ENCODE data around the gene KIAA0825. TPM values are rescaled to one million over a fixed set of nuclear protein-coding genes. Genes with fewer than 3 reads are reported as not detected.

Gene KIAA0825
- total RNA-seq, 1 donor from 2014 or later = 5.0 TPM

GRCh38 chr5:94239266-94239665 is 379.1 kb downstream of the KIAA0825 start:
- Mint-ChIP-seq H3K27me3 (ENCODE audit: unreplicated experiment) (no peaks in the 10 kb centered on the region), H3K4me1 (ENCODE audit: unreplicated experiment) (peaks cover 8% of the 10 kb centered on the region), H3K9me3 (ENCODE audit: unreplicated experiment) (peaks cover 15% of the 10 kb centered on the region), H3K36me3 (ENCODE audit: unreplicated experiment) (no peaks in the 10 kb centered on the region), H3K4me3 (ENCODE audit: unreplicated experiment) (no peak overlapping the region), H3K27ac (ENCODE audit: unreplicated experiment) (no peak overlapping the region)
- DNase-seq (ENCODE audit: extremely low spot score, unreplicated experiment) = no peak
- TF ChIP-seq, protein P1, sequence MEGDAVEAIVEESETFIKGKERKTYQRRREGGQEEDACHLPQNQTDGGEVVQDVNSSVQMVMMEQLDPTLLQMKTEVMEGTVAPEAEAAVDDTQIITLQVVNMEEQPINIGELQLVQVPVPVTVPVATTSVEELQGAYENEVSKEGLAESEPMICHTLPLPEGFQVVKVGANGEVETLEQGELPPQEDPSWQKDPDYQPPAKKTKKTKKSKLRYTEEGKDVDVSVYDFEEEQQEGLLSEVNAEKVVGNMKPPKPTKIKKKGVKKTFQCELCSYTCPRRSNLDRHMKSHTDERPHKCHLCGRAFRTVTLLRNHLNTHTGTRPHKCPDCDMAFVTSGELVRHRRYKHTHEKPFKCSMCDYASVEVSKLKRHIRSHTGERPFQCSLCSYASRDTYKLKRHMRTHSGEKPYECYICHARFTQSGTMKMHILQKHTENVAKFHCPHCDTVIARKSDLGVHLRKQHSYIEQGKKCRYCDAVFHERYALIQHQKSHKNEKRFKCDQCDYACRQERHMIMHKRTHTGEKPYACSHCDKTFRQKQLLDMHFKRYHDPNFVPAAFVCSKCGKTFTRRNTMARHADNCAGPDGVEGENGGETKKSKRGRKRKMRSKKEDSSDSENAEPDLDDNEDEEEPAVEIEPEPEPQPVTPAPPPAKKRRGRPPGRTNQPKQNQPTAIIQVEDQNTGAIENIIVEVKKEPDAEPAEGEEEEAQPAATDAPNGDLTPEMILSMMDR (IDR thresholded peaks at IDR 0.05) = no peak

DNA sequence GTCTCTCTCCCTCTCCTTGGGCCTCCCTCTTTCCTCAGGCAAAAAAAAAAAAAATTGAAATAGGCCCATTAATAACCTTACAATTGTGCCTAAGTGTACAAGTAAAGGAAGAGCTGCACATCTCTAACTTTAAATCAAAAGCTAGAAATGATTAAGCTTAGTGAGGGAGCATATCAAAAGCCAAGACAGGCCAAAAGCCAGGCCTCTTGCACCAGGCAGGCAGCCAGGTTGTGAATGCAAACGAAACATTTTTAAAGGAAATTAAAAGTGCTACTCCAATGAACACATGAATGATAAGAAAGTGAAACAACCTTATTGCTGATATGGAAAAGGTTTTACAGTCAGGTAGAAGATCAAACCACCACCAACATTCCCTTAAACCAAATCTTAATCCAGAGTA is 383.4 kb downstream of the KIAA0825 start:
- H3K4me1 Mint-ChIP-seq (ENCODE audit: unreplicated experiment) = no peaks in the 10 kb centered on the region
- no peak for DNase-seq (ENCODE audit: extremely low spot score, unreplicated experiment)
- H3K27ac Mint-ChIP-seq (ENCODE audit: unreplicated experiment) = no peak overlapping the region
- H3K9me3 Mint-ChIP-seq (ENCODE audit: unreplicated experiment) = peaks cover 18% of the 10 kb centered on the region
- H3K27me3 Mint-ChIP-seq (ENCODE audit: unreplicated experiment) = no peaks in the 10 kb centered on the region
- TF ChIP-seq, protein P1 (IDR thresholded peaks at IDR 0.05) = no peak
- H3K4me3 Mint-ChIP-seq (ENCODE audit: unreplicated experiment) = no peak overlapping the region
- no peaks in the 10 kb centered on the region for H3K36me3 Mint-ChIP-seq (ENCODE audit: unreplicated experiment)

DNA sequence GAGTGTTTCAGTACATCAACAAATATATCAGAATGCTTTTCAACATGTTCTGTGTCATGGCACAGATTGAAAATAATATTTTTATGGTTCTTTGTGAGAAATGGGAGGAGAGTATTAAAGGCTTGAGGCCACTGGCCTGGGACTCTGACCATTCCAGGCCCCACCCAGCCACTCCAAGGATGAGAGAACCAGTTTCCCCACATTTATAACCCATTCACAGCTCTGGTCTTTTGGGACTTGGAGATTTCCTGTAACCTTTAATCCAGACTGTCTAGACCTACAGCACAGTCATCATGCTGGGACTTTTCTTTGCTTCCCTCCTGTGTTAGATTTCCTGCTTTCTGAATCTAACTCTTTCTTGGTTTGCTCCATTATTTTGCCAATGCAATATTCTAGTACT is 389.6 kb downstream of the KIAA0825 start:
- Mint-ChIP-seq H3K9me3 (ENCODE audit: unreplicated experiment) (peaks cover 3% of the 10 kb centered on the region), H3K4me3 (ENCODE audit: unreplicated experiment) (no peak overlapping the region), H3K27ac (ENCODE audit: unreplicated experiment) (no peak overlapping the region), H3K27me3 (ENCODE audit: unreplicated experiment) (no peaks in the 10 kb centered on the region), H3K4me1 (ENCODE audit: unreplicated experiment) (no peaks in the 10 kb centered on the region), H3K36me3 (ENCODE audit: unreplicated experiment) (no peaks in the 10 kb centered on the region)
- no peak for DNase-seq (ENCODE audit: extremely low spot score, unreplicated experiment)
- TF ChIP-seq, protein P1 (IDR thresholded peaks at IDR 0.05) = no peak

GRCh38 chr5:94223235-94223634 is 395.2 kb downstream of the KIAA0825 start:
- no peaks in the 10 kb centered on the region for H3K9me3 Mint-ChIP-seq (ENCODE audit: unreplicated experiment)
- TF ChIP-seq, protein P1 (IDR thresholded peaks at IDR 0.05) = no peak
- no peak overlapping the region for H3K4me3 Mint-ChIP-seq (ENCODE audit: unreplicated experiment)
- no peak for DNase-seq (ENCODE audit: extremely low spot score, unreplicated experiment)
- no peaks in the 10 kb centered on the region for H3K36me3 Mint-ChIP-seq (ENCODE audit: unreplicated experiment)
- H3K27me3 Mint-ChIP-seq (ENCODE audit: unreplicated experiment) = no peaks in the 10 kb centered on the region
- no peak overlapping the region for H3K27ac Mint-ChIP-seq (ENCODE audit: unreplicated experiment)
- peaks cover 6% of the 10 kb centered on the region for H3K4me1 Mint-ChIP-seq (ENCODE audit: unreplicated experiment)

DNA sequence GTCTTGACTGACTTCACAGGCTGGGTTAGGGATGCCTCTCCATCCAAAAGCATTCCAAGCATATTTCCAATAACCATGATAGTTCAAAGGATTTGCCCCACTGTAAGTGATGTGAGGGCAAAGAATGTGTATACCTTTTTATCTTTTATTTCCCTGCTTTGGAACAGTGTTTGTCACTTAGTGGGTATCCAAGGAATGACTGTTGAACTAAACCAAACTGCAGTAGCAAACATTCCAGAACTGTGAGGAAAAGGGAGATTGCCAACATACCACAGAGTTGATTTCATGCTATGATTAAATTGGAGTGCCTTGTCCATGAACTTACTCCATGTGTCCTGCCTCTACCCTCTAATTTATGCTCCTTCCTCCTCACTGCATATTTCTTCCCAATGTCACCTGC is 400.0 kb downstream of the KIAA0825 start:
- H3K36me3 Mint-ChIP-seq (ENCODE audit: unreplicated experiment) = no peaks in the 10 kb centered on the region
- no peaks in the 10 kb centered on the region for H3K27me3 Mint-ChIP-seq (ENCODE audit: unreplicated experiment)
- TF ChIP-seq, protein P1 (IDR thresholded peaks at IDR 0.05) = no peak
- DNase-seq (ENCODE audit: extremely low spot score, unreplicated experiment) = no peak
- H3K4me3 Mint-ChIP-seq (ENCODE audit: unreplicated experiment) = no peak overlapping the region
- no peaks in the 10 kb centered on the region for H3K9me3 Mint-ChIP-seq (ENCODE audit: unreplicated experiment)
- H3K4me1 Mint-ChIP-seq (ENCODE audit: unreplicated experiment) = peaks cover 8% of the 10 kb centered on the region
- no peak overlapping the region for H3K27ac Mint-ChIP-seq (ENCODE audit: unreplicated experiment)

Data from osteocyte (in vitro differentiated cells).